Tibial nerve (tissue), 4 donors: Measurements from ENCODE around the gene CDC42EP3.

ENCODE experiments used
- CTCF ChIP-seq, 5 experiments: fragments of 200-600 bp in 3 of 5; fragments of 450-650 bp in 2 of 5; sonication (generic) in 3 of 5; IDR thresholded peaks; one replicate each; pipeline ENCODE4 v1.5.1; 2016 to 2019; ENCODE audit warnings: antibody characterized with exemption in 5 of 5, mild to moderate bottlenecking in 3 of 5, moderate library complexity in 2 of 5
- EP300 ChIP-seq, 2 donors: sonication (generic); formaldehyde crosslinking; IDR thresholded peaks; one replicate each; pipeline ENCODE4 v1.6.1; 2017; ENCODE audit warnings: antibody characterized with exemption in 2 of 2, mild to moderate bottlenecking in 1 of 2
- POLR2A ChIP-seq, 2 donors: fragments of 450-650 bp; IDR thresholded peaks; one replicate each; pipeline ENCODE4 v1.6.1; 2017; ENCODE audit warnings: antibody characterized with exemption in 2 of 2, mild to moderate bottlenecking in 2 of 2, moderate library complexity in 2 of 2

GRCh38 chr2:37647971-37648330, 23.5 kb downstream of the CDC42EP3 start:
- TF ChIP-seq CTCF (IDR thresholded peaks at IDR 0.05) (no peak), POLR2A (IDR thresholded peaks at IDR 0.05) (no peak), EP300 (IDR thresholded peaks at IDR 0.05) (no peak)
